GM12874 (cell line): ENCODE measurements around the gene SPTLC1.

Experiments used
- TF ChIP-seq, protein P1 (sequence below): IDR thresholded peaks from 2 replicates; pipeline ENCODE4 v1.5.1; 2011; ENCODE audit warnings: low read depth, mild to moderate bottlenecking, control low read depth, low read length, moderate library complexity; ENCODE audit not compliant: insufficient read depth

The SPTLC1 gene

DNA sequence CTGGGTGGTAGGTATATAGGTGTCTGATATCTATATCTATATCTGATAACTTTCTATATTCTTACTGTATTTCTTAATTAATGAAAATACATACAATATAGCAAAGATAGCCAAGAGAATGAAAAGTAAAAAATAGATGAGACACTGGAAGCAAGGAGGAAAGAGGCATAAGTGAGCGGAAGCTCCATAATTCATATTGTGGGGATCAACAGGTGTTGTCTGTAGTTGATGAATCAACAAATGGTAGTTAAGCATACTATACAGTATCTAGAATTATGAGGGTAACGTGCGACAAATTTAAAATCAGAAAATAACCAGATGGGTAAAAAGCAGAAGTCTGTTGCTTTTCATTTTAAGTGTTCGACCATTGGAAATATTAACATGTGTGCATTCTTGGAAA lies 7.1 kb downstream of the SPTLC1 start:
- TF ChIP-seq, protein P1, sequence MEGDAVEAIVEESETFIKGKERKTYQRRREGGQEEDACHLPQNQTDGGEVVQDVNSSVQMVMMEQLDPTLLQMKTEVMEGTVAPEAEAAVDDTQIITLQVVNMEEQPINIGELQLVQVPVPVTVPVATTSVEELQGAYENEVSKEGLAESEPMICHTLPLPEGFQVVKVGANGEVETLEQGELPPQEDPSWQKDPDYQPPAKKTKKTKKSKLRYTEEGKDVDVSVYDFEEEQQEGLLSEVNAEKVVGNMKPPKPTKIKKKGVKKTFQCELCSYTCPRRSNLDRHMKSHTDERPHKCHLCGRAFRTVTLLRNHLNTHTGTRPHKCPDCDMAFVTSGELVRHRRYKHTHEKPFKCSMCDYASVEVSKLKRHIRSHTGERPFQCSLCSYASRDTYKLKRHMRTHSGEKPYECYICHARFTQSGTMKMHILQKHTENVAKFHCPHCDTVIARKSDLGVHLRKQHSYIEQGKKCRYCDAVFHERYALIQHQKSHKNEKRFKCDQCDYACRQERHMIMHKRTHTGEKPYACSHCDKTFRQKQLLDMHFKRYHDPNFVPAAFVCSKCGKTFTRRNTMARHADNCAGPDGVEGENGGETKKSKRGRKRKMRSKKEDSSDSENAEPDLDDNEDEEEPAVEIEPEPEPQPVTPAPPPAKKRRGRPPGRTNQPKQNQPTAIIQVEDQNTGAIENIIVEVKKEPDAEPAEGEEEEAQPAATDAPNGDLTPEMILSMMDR: no peak

DNA sequence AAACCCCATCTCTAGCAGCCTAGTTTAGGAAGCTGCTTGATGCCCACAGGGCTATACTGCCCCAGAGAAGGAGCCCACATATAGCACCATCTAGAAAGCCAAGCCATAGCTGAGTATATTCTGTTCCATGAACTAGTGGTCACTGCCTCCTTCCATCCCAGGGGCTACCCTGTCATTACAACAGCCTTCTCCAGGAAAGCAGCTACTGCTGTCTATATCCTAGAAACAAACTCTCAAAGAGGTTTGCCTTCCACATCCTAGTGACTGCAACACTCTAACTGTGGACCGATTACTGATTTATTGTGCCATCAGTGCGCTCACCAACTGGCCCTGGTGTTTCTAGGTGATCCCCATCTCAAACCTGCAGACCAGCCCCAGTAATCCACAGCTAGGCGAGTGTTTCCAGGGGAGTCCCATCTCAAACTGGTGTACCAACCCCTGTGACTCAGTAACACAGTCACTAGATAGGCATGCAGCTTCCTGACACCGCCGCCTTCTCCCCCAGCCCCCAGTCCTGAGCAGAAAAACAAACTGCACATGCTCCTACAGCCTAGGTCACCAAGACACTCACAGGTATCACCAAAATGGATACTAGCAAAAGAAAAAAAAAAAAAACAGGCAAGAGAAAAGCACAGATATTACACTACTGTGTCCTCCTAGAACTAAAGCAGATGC lies 14.8 kb downstream of the SPTLC1 start:
- TF ChIP-seq, protein P1: no peak

DNA sequence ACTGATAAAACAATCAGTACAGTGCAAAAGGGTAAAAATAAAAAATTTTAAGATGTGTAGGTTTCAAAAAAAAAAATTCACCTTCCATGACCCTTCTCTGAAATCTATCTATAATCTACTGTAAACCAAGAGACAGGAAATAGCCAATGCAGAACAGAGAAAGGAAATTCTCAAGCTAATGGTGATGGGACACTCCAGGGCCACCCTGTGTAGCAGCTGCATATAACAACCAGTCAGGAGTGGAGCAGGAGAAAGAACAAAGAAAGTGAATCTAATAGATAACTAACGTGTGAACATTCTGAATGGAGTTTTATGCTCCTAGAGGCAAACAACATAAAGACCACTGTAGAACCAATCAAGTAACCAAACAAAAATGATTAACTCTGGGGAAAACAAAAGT lies 16.6 kb downstream of the SPTLC1 start:
- TF ChIP-seq, protein P1: no peak

DNA sequence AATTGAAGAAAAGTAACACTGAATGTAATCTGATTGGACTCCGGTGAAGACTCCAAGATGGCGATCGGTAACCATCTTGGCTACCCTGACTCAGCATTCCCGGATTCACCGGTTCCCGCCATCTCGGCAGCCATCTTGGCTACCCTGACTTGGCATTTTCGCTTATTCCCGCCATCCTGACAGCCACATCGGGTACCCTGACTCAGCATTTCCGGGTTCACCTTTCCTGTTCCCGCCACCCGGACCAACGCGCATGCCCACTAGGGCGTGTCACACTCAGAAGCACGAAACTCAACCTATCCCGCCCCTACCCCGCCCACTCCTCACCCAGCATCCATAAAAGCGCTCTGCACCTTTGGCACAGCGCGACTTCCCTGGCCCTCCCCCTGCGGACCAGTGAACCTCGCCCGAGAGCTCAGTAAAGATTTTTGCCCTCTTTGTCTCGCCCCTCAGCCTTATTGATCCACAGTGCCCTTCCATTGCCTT lies 17.2 kb downstream of the SPTLC1 start:
- TF ChIP-seq, protein P1: no peak

DNA sequence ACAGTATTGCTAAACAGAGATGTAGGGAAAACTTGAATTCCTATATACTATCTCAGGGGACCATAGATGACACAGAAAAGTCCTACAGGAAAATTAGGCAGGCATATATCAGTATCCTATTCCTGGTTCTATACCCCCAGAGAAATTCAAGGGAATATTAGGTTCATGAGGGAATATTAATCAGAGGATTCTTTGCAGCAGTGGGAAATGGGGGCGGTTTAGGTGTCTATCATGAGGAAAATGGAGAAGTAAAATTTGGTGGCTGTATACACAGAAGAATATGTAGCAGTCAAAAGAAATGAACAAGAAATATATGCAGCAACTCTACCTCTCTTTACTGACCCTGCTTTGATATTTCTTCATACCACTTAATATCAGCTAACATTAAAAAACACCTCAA lies 20.0 kb downstream of the SPTLC1 start:
- TF ChIP-seq, protein P1: no peak

DNA sequence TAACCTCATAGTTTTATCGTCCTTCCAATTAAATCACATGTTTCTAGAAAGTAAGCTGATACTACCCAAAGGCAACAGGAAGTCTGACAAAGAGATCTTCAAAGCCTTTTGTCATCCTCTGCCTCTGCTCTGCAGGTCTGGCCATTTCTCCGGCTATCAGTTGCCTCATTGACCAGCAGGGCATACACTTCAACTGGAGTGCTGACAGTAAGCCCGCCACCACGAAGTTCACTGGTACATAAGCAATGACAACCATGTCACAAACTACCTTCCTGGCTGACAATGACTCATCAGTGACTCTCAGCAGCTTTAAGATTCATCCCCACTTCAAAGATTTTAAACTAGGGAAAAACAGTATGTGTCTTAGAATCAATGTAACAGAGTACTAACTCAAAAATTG lies 20.6 kb downstream of the SPTLC1 start:
- TF ChIP-seq, protein P1: no peak

DNA sequence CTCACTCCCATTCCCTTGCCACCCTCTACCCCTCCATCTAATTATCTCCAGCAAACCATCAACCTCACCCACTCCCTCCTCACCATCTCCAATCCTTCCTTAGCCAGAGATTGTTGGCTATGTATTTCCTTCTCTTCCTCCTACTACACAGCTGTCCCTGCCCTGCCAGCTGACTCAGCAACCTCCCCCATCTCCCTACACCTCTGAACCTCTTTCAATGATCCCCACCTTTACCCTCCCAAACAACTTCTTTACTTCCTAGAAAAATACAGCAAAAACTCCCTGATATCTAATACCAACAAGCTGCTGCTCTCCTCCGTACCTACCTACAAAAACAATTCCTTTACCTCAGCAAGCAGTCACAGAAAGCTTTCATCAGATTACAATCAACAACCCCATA lies 37.3 kb downstream of the SPTLC1 start:
- TF ChIP-seq, protein P1: no peak

DNA sequence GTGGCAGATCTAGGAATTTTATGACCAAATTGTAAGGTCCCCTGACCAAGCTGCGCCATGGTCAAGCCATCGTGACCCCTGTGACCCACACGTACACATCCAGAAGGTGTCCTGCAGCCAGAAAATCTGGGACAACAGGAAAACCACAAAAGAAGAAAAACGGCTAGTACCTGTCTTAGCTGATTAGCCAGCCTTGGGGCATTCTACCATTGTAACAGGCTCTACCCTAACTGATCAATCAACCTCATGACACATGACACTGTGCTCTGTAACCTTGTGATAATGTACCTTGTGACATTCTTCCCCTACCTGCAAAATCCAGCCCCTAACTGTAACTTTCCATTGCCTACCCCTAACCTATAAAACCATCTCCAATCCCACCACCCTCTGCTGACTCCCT lies 43.6 kb downstream of the SPTLC1 start:
- TF ChIP-seq, protein P1: no peak
